NCI-H2029 treated with DMSO at 0.1 percent for 48 hours (cell line): ENCODE results near the gene TEAD4.

Experiments used
- DNase-seq: peaks from one replicate; lab custom pipeline; 2025; lab: John Stamatoyannopoulos, UW

TEAD4 gene

GRCh38 chr12:3002646-3003045, 43.4 kb downstream of the TEAD4 start:
- DNase-seq = no peak

- DNase-seq = no peak
These were observed 44.3 kb downstream of the TEAD4 start for GRCh38 chr12:3003357-3003992.

GRCh38 chr12:3004655-3005565, 45.7 kb downstream of the TEAD4 start:
- DNase-seq = no peak

- no peak for DNase-seq
These were observed 46.5 kb downstream of the TEAD4 start for GRCh38 chr12:3005736-3006135.

GRCh38 chr12:3009780-3010179, 50.6 kb downstream of the TEAD4 start:
- no peak for DNase-seq

GRCh38 chr12:3010214-3010930, 51.2 kb downstream of the TEAD4 start:
- no peak for DNase-seq

- DNase-seq = no peak
These were observed 53.6 kb downstream of the TEAD4 start for GRCh38 chr12:3012786-3013185.

GRCh38 chr12:3014641-3015040, 55.4 kb downstream of the TEAD4 start:
- no peak for DNase-seq

- DNase-seq = no peak
These were observed 56.2 kb downstream of the TEAD4 start for GRCh38 chr12:3015356-3015755.

- no peak for DNase-seq
These were observed 57.0 kb downstream of the TEAD4 start for GRCh38 chr12:3016191-3016590.

- DNase-seq = no peak
These were observed 58.1 kb downstream of the TEAD4 start for GRCh38 chr12:3017281-3017680.

- no peak for DNase-seq
These were observed 59.2 kb downstream of the TEAD4 start for GRCh38 chr12:3018284-3019004.

- no peak for DNase-seq
These were observed 59.9 kb downstream of the TEAD4 start for GRCh38 chr12:3019005-3019680.

- DNase-seq = no peak
These were observed 61.2 kb downstream of the TEAD4 start for GRCh38 chr12:3020399-3020798.

GRCh38 chr12:3020850-3021435, 61.7 kb downstream of the TEAD4 start:
- DNase-seq = no peak

GRCh38 chr12:3022411-3022810, 63.2 kb downstream of the TEAD4 start:
- no peak for DNase-seq

GRCh38 chr12:3022961-3023360, 63.8 kb downstream of the TEAD4 start:
- DNase-seq = no peak

- no peak for DNase-seq
These were observed 68.9 kb downstream of the TEAD4 start for GRCh38 chr12:3028108-3028507.

- DNase-seq = no peak
These were observed 71.7 kb downstream of the TEAD4 start for GRCh38 chr12:3030821-3031429.

GRCh38 chr12:3032161-3032560, 73.0 kb downstream of the TEAD4 start:
- DNase-seq = no peak
